GM13976 (cell line): ENCODE data around the gene CACHD1.

Experiments used
- DNase-seq: peaks from one replicate; pipeline ENCODE4 v3.0.0; 2012; ENCODE audit warnings: low spot score
- CTCF ChIP-seq: IDR thresholded peaks from 2 replicates; pipeline ENCODE4 v1.5.1; 2012; ENCODE audit warnings: borderline replicate concordance, mild to moderate bottlenecking; ENCODE audit not compliant: insufficient read depth; ENCODE audit errors: extremely low read depth, missing control alignments, control extremely low read depth
- in situ Hi-C: fragments of 300-500 bp; cut with MboI; formaldehyde crosslinking; loops from one replicate; pipeline ENCODE4 v1.12.0; 2022; ENCODE audit warnings: low sequenced_read_pairs, mixed read lengths, inconsistent platforms; ENCODE audit not compliant: unreplicated experiment

Gene CACHD1

GRCh38 chr1:64476251-64476952 is 6.5 kb downstream of the CACHD1 start:
- DNase-seq, result no peak
- TF ChIP-seq CTCF, result no peak
- in situ Hi-C loops, result no loop called here

- no peak for DNase-seq
- in situ Hi-C loops, result no loop called here
Measured at GRCh38 chr1:64478594-64479470, 8.9 kb downstream of the CACHD1 start.

GRCh38 chr1:64479874-64480273 is 9.9 kb downstream of the CACHD1 start:
- in situ Hi-C loops, result no loop called here
- no peak for TF ChIP-seq CTCF
- no peak for DNase-seq

More at GRCh38 chr1:64478594-64479470, 8.9 kb downstream of the CACHD1 start:
- TF ChIP-seq CTCF, result no peak

GRCh38 chr1:64480999-64481772 is 11.3 kb downstream of the CACHD1 start:
- no peak for DNase-seq
- in situ Hi-C loops, result no loop called here
- TF ChIP-seq CTCF, result no peak

- TF ChIP-seq CTCF, result no peak
- DNase-seq, result no peak
- in situ Hi-C loops, result no loop called here
Measured at GRCh38 chr1:64482128-64482527, 12.2 kb downstream of the CACHD1 start.

GRCh38 chr1:64482720-64483119 is 12.8 kb downstream of the CACHD1 start:
- in situ Hi-C loops, result no loop called here
- TF ChIP-seq CTCF, result no peak
- no peak for DNase-seq
